ENCODE measurements around the gene ZCRB1. TPM values are rescaled to one million over a fixed set of nuclear protein-coding genes. Genes with fewer than 3 reads are reported as not detected.

The ZCRB1 gene
- 14.7 and 20.2 TPM in 2 replicates for total RNA-seq

GRCh38 chr12:42325653-42326474 lies at the start of gene ZCRB1, which contains the start of gene PPHLN1:
Gene ZCRB1, minus strand, starts transcription at chr12:42326094. Its CDS starts 1,992 bp downstream, at chr12:42324102.
Gene PPHLN1, plus strand, starts transcription at chr12:42326167. Its CDS starts 9,736 bp downstream, at chr12:42335903.

Other genes starting within 250 kb of the ZCRB1 start
- gene GXYLT1, start 181.2 kb downstream of the ZCRB1 start, total RNA-seq = 9.5 and 12.5 TPM in 2 replicates
- 5.2 and 6.5 TPM in 2 replicates for gene YAF2, start 87.8 kb downstream of the ZCRB1 start, total RNA-seq
- 34.7 and 42.2 TPM in 2 replicates for gene PPHLN1, start 73 bp upstream of the ZCRB1 start, total RNA-seq